BE2C (cell line): Measurements from ENCODE around the gene LY6G5B.

Experiments
- DNase-seq: peaks from one replicate; pipeline ENCODE4 v3.0.0-alpha.2; 2020
- H3K27me3 ChIP-seq: fragments of 250-450 bp; sonication (Bioruptor Pico); 2 replicates; pipeline ENCODE4 v1.5.1; 2020; ENCODE audit warnings: mild to moderate bottlenecking
- H3K36me3 ChIP-seq: fragments of 250-450 bp; sonication (Bioruptor Pico); 2 replicates; pipeline ENCODE4 v1.5.1; 2020; ENCODE audit warnings: mild to moderate bottlenecking
- H3K4me1 ChIP-seq: fragments of 250-450 bp; sonication (Bioruptor Pico); 2 replicates; pipeline ENCODE4 v1.5.1; 2020
- H3K4me3 ChIP-seq: 2 replicates; pipeline ENCODE4 v1.5.1; 2011; ENCODE audit warnings: low read depth, low read length
- H3K9me3 ChIP-seq: fragments of 250-450 bp; sonication (Bioruptor Pico); 2 replicates; pipeline ENCODE4 v1.5.1; 2020
- CTCF ChIP-seq: IDR thresholded peaks from 2 replicates; pipeline ENCODE4 v1.5.1; 2012; ENCODE audit warnings: mild to moderate bottlenecking, low read depth, low read length

LY6G5B gene

GRCh38 chr6:31676904-31677303, 7.1 kb downstream of the LY6G5B start:
- Histone ChIP-seq H3K4me1 (no peaks in the 10 kb centered on the region), H3K4me3 (no peak overlapping the region), H3K27me3 (no peaks in the 10 kb centered on the region; the same call in 1 of the 2 replicates), H3K36me3 (peaks cover 11% of the 10 kb centered on the region), H3K9me3 (no peaks in the 10 kb centered on the region)
- no peak for TF ChIP-seq CTCF
- DNase-seq = no peak

- TF ChIP-seq CTCF = no peak
- no peaks in the 10 kb centered on the region for H3K9me3 ChIP-seq
- DNase-seq = no peak
- no peak overlapping the region for H3K4me3 ChIP-seq
- no peaks in the 10 kb centered on the region; the same call in 1 of the 2 replicates for H3K27me3 ChIP-seq
- no peaks in the 10 kb centered on the region for H3K4me1 ChIP-seq
- H3K36me3 ChIP-seq = peaks cover 2% of the 10 kb centered on the region
These were observed 8.2 kb downstream of the LY6G5B start for GRCh38 chr6:31677955-31678354.

- Histone ChIP-seq H3K4me3 (peak within 1 kb of the TSS; percentile 70), H3K9me3 (no peaks in the 10 kb centered on the region), H3K4me1 (no peaks in the 10 kb centered on the region), H3K36me3 (no peaks in the 10 kb centered on the region), H3K27me3 (no peaks in the 10 kb centered on the region; the same call in 1 of the 2 replicates)
- peak; percentile 85 for DNase-seq
- peak; percentile 63 for TF ChIP-seq CTCF
These were observed 10.7 kb downstream of the LY6G5B start, which contains the start of gene LY6G5C for GRCh38 chr6:31680226-31681134. Gene LY6G5C, minus strand, starts transcription at chr6:31681067. Its CDS starts 694 bp downstream, at chr6:31680373.

- no peaks in the 10 kb centered on the region for H3K36me3 ChIP-seq
- peak; percentile 53 for DNase-seq
- peak; percentile 29; the same call in 1 of the 2 replicates for TF ChIP-seq CTCF
- H3K4me1 ChIP-seq = no peaks in the 10 kb centered on the region
- peak overlapping the region; percentile 70 for H3K4me3 ChIP-seq
- H3K9me3 ChIP-seq = no peaks in the 10 kb centered on the region
- no peaks in the 10 kb centered on the region; the same call in 1 of the 2 replicates for H3K27me3 ChIP-seq
These were observed 11.4 kb downstream of the LY6G5B start for GRCh38 chr6:31681135-31681671.

GRCh38 chr6:31683591-31683990, 13.8 kb downstream of the LY6G5B start:
- no peak for DNase-seq
- no peaks in the 10 kb centered on the region for H3K27me3 ChIP-seq
- no peaks in the 10 kb centered on the region for H3K36me3 ChIP-seq
- H3K9me3 ChIP-seq = no peaks in the 10 kb centered on the region
- H3K4me3 ChIP-seq = no peak overlapping the region
- H3K4me1 ChIP-seq = no peaks in the 10 kb centered on the region
- no peak for TF ChIP-seq CTCF

- Histone ChIP-seq H3K27me3 (no peaks in the 10 kb centered on the region), H3K4me1 (no peaks in the 10 kb centered on the region), H3K4me3 (no peak overlapping the region), H3K36me3 (no peaks in the 10 kb centered on the region), H3K9me3 (no peaks in the 10 kb centered on the region)
- no peak for TF ChIP-seq CTCF
- no peak for DNase-seq
These were observed 16.7 kb downstream of the LY6G5B start for GRCh38 chr6:31686483-31686882.
